HG02938 (cell line): ENCODE data around the gene ARHGAP10.
"Not testable (repeated sequence)": the region's sequence is repeated elsewhere in the genome, so short reads cannot be mapped to it uniquely, and the experiment has no call there.

Source experiments
- ATAC-seq: cut with Tn5 transposase; IDR thresholded peaks from one replicate; pipeline ENCODE4 v1.9.1; 2021; ENCODE audit warnings: mild to moderate bottlenecking, moderate library complexity; ENCODE audit not compliant: unreplicated experiment

Gene ARHGAP10

DNA sequence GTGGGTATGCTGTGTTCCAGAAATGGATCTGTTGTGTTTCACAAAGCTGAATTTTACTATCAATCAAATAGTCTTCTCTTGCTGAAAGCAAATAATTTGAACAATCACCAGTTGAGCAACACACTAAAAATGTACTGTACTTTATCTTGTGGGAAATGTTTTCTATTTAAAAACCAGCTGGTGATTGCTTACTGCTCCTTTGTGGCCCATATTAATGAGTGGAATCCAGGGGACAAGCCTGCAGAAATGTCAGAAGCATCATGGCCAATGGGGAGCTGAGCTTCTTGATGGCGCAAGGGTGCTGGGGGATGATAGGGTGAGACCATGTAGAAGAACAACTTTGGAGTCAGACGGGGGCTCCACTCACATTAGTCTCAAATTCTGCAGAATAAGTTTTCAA, 346.2 kb downstream of the ARHGAP10 start:
- ATAC-seq: no peak

DNA sequence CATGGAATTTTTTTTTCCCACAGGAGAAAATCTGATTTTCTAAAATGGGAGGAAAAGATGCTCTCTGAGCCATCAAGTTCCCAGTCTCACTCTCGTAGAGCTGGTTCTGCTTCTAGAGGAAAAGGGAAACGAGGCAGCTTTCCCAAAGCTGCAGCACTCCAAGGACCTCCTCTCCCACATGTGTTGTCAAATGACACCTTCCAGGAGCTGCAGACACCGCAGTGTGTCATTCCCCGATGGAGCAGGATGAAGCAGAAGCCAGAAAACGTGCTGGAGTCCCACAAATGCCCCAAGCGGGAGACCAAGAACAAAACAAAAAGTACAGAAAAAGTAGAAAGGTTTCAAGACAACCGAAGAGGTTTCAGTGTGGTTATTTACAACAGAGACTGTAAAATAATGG, 348.1 kb downstream of the ARHGAP10 start:
- no peak for ATAC-seq

DNA sequence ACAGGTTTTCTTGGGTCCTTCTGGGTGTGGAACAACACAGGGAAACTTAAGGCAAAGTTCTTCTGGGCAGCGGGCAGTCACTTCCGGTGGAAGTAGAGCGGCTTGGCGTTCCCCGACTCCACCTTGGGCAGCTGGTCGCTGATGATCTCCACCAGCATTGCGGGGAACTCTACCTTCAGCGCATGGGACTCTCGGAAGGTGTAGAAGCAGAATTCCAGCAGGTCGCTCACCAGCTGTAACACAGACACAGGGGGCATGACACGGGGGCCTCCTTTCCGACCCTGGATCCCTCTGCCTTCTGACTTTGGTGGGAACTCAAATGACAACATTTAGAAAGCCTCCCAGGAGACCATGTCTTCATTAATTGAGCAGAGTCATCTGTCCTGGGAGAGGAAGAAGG, 349.4 kb downstream of the ARHGAP10 start:
- no peak for ATAC-seq

DNA sequence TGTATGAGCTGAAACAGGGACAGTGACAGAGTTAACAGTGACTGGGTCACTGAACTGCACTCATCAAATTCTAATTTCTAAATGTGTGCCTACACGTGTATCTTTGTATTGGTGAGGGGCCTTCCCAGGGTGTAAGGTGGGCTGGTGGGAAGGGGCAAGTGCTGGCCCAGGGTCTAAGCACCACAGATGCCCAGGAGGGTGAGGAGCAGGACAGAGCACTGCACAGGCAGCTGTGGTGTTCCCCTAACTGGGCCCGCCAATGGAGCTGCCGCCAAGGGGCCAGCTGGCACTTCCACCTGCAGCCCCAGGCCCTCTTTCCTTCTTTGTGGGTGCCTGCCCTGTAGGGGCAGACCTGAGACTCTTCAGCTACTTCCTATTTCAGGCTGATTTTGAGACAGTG, 349.9 kb downstream of the ARHGAP10 start:
- no peak for ATAC-seq

DNA sequence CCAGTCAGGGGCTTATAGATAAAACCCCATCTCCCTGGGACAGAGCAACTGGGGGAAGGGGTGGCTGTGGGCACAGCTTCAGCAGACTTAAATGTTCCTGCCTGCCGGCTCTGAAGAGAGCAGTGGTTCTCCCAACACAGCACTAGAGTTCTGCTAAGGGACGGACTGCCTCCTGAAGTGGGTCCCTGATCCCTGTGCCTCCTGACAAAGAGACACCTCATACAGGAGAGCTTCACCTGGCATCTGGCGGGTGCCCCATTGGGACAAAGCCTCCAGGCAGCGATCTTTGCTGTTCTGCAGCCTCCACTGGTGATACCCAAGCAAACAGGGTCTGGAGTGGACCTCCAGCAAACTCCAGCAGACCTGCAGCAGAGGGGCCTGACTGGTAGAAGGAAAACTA, 351.2 kb downstream of the ARHGAP10 start:
- not testable (repeated sequence) for ATAC-seq

DNA sequence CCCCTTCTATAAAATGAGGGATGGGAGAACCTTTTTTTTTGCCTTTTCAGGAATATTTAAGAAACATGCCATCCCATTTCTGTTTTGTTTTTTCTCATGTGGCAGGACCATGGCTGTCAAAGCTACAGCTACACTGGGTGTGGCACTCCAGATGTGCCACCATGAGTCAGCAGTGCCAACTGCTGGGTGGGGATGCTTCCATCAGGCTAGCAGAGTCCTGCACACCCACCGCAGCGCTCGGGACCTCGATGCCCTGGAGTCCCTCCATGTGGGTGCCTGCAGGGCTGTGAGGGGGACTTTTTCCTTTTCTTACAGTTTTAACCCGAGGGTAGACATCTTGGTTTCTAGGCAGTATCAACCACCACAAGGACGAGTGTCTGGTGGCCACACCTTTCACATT, 357.7 kb downstream of the ARHGAP10 start:
- ATAC-seq: no peak

DNA sequence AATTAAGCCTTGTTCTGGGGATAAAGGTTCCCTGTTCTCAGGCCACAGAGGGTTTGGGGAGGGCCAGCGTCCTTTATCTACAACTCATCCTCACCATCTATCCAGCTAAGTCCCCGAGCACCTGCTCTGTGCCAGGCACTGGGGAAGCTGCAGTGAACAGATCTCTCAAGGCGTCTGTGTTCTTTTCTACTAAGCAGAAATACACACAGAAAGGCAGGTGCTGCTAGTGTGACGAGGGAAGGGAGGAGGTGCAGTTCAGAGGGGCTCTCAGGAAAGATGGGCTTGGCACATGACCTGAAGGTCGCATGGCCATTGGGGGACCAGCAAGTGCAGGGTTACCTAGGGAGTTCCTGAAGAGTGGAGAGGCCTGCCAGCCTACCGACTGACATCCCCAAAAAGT, 358.1 kb downstream of the ARHGAP10 start:
- ATAC-seq: no peak

DNA sequence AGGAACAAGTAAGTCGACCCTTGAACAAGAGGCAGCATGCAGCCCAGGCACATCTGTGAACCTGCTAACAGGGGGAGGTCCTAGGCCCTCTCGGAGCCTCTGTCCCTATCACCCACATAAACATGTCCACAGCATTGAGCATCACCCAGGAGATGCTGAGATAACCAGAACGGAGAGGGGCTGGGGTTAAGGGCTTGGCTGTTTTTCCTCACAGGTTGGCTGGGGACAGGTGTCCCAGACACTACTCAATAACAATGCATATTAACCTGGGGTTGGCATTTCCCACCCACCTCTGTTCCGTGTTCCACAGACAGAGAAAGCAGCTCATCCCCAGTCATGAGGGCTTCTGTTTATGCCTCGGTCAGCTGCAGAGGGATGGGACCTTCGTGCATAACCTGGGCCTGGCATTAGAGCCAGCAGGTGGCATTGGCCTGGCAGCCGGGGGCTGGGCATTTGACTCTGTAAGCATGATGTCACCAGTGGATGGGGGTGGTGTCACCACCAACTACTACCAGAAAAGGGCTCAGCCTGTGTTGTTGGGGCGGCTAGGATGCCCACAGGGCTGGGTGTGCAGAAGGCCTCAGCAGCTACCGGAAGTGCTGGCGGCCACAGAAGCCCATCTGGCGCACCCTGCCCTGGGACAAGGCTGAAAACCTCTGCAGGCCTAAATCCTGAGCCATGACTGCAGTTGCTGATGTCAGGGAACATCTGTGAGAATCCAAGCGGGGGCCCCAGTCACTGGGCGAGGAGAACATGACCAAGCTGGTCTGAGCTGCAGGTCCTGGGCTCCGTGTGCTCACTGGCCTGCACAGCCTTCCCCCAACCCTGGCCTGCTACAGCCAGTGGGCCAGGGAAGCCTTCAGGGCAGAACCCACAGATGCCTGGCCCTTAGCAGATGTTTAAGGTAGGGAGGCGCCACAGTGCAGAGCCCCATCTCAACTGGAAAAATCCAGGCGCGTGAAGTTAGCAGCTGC, 358.9 kb downstream of the ARHGAP10 start:
- no peak for ATAC-seq

DNA sequence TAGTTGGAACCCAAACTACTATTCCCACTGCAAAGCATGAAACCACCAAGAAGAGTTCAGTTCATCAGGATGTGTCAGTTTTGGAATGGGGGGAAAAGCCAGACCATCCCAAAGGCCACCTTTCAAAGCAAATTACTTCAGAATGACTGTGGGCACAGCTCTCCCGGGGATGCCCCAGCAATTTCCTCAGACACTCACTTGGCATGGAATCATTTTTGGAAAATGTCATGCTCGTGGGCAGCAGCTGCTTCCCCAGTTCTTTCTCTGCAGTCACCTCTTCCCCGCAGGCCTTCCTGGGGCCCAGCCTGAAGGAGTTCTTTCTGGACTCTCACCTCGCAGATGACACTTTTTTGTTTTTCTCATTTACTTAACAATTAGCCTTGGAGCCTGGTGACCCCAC, 360.0 kb downstream of the ARHGAP10 start:
- ATAC-seq: no peak

DNA sequence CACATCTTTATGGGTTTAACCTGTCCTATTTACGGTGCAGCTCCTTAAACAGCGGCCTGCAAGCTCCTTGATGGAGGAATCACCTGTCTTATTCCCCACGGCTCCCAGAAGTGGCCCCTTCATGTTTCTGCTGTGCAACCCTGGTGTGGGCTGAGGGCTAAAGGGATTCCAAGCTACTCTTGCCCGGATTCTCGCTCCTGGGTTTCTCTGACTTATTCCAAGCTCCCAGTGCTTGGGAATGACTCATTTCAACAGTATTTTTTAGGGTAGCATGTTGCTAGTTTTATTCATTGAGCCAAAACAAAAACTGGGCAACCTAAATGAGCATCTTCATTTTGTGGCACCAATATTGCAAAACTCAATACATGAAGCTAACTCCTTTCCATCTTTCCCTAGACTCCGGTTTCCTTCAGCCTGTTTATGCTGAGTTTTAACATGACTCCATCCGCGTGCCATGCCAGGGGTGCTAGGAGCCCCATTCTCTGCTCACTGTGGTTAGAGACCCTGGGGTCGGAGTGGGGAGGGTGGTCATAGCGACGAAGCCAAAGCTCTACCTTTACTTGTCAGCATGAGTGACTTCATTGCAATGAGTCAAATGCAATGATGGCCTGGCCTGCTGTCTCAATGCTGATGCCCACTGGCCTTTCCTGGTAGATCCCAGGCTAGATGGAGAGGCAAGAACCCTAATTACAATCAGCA, 360.6 kb downstream of the ARHGAP10 start:
- ATAC-seq: no peak

DNA sequence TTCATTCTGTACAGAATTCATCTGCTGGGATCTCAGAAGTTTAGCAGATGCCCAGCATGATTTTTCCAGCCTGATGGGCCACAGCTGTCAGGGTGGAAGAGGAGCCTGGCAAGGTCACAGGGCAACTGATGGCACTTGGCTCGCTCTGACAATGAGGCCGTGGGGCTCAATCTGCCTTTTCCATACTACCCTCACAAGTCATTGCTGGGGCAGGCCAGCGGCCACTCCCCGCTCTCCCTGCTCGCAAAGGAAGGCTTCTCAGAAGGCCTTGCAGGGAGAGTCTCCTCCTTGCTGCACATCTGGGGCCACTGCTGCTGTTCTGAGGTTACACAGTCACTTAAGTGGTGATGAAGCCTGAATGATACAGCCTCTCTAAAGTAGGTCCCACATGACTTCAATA, 361.2 kb downstream of the ARHGAP10 start:
- ATAC-seq: no peak

DNA sequence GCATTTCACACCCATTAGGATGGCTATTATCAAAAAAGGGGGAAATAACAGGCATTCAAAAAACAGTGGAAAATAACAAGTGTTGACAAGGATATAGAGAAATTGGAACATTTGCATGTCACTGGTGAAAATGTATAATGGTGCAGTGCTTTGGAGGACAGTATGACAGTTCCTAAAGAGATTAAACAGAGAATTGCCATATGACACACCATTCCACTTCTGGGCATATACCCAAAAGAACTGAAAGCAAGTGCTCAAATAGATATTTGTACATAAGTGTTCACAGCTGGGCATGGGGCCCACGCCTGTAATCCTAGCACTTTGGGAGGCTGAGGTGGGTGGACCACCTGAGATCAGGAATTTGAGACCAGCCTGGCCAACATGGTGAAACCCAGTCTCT, 362.3 kb downstream of the ARHGAP10 start:
- no peak for ATAC-seq

DNA sequence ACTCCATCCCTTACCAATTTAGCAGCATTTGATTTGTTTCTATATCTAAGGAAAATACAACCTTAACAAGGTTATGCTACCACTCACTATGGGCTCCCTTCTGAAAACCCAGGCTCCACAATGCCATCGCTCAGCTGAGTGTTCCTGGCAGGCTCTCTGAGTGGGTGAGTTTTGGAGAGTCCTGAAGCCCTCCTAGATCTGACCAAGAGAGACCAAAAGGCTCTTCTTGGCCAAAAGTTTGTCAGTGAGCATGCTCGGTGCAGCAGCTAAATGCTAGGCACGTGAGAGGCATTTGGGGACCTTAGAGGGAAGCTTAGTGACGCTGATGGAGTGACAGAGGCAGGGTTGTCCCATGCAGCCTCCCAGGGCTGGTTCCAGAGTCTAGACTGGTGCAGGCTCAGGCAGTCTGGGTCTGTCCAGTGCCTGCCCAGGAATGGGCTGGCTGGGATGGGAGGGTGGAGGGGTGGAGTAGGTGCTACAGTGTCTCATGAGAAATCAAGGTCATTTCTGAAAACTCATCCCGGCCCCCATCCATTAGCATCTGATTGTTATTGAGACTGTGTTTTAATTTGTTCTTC, 363.5 kb downstream of the ARHGAP10 start:
- ATAC-seq: no peak

DNA sequence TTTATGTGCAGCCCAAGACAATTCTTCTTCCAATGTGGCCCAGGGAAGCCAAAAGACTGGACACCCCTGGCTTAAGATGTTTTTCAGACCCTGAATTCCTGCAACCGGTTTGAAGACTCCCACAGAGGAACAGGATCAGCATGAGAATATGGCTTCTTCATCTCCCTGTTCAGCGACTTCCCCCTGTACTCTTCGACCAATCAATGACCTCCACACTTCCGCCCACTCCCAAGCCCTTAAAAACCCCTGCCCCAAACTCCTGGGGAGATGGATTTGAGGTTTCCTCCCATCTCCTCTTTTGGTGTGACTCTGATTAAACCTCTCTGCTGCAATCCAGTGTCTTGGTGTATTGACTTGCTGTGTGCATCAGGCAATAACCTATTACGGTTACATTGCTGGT, 365.9 kb downstream of the ARHGAP10 start:
- ATAC-seq: no peak

DNA sequence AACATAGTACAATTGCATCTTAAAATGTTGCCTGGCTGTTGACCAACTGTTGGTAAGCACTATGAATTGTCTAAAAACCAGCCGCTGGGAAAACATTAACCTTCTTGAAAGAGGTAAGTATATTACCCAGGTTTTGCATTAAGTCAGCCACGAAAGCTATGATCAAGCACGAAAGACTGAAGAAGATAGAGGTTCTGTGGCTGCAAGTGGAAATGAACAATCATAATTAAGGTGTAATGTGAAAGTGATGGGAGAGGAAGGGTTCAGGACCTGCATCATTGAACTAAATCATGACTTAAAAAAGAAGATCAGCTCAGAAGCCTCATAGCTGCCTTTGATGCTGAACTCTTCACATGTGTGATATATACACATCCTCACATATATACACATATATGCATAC, 369.3 kb downstream of the ARHGAP10 start:
- no peak for ATAC-seq

DNA sequence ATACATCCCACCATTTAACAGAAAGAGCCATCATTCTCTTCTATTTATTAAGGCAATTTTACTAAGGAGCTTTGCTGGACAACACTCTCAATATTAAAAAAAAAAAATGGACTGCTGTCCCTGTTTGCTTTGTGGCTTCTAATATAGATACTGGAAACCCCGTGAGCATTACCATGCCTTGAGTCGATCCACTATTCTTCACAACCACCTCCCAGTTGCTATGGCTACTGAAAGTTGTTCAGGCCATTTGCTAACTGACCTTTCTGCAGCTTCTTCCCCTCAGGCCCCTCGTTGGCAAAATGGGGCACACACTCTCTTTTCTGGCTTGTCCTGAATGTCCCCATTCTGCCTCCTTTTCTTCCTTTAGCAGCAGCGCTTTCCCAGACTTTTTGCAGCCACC, 369.9 kb downstream of the ARHGAP10 start:
- ATAC-seq: no peak

DNA sequence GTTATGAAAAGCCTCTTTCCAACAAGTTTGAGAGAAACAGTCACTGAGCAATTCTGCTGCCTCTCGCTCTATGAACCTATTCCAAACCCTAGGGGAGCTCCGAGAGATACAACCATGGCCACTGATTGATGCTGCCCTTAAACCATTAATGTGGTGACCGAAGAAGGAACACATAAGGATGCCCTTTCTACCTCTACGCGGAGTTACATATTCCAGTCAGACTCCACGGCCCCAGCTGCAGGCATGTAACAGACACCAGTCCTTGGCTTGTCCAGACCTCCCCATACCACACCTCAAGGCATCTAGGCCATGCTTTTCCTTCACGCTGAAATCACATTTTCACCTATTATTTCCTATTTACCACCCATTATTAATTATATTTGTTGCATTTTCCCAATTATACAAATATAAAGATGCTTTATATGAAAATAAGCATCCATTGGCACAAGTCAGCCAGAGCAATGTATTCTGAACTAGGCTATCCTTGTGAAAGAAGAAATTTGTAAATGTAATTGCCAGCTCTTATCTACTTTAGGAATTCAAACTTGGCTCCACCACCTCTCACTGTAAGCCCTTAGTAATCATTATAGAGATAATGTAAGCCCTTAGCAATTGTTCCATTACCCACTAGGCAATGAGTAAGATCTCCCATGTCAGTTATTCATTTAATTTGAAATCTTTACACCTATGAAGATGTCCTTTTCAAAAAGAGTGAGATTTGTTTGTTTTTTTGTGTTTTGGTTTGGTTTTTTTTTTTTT, 371.9 kb downstream of the ARHGAP10 start:
- no peak for ATAC-seq

DNA sequence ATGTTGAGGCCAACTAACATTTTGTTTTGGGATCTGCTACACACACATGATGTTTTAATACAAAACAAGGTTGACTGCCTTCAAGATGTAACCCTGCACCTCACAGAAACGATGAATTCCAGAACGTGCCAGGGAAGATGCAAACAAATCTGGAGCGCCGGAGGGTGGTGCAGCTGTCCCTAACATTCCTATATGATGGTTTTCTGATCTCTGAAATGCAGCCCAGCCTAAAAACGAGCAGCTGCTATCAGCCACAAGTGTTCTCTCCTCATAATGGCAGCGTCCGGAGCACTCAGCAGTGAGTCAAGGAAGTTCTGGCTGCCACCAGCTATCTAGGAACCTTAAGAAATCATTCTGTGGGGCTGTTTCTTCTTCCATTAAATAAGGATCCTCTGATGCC, 376.9 kb downstream of the ARHGAP10 start:
- no peak for ATAC-seq

DNA sequence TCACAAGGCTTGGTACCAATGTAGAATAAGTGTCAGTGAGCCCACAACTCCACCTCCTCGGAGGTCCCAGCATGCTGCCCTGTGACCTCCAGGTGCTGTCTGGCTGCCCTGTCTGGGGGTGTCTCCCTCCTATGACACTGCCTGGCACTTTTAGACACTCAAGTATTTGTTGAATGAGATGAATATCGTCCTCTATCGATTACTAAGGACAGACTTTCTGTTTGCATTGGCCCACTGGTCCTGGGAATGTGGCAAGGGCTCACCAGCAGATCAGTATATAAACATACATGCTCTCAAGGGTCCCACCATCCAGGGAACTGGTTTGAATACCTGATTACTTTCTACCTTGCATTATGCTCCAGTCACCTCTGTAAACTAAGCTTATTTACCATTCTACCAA, 377.3 kb downstream of the ARHGAP10 start:
- ATAC-seq: no peak

DNA sequence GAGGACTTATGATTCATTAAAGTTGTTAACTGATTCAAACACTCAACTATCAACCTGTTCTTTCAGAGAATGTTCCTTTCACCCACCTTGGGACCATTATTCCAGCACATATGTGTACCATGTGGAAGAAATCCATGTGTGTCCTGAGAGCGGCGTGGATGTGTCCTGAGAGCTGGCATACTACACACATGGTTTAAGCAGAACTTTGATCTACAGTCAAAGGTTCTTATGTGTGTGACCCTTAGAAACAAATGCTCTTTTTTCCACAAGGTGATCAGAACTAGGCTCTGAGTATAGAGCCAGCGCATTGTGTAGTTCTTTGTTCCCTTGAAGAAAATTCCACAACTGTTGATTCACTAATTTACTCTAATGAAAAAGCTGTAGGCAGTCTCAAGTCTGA, 378.3 kb downstream of the ARHGAP10 start:
- no peak for ATAC-seq
